CD4-positive, alpha-beta T cell treated with Interferon gamma for 1 hour (primary cell): ENCODE results near the gene CD80.

Source experiments
- DNase-seq: peaks from one replicate; pipeline ENCODE4 v3.0.0-alpha.2; 2020

Gene CD80

DNA sequence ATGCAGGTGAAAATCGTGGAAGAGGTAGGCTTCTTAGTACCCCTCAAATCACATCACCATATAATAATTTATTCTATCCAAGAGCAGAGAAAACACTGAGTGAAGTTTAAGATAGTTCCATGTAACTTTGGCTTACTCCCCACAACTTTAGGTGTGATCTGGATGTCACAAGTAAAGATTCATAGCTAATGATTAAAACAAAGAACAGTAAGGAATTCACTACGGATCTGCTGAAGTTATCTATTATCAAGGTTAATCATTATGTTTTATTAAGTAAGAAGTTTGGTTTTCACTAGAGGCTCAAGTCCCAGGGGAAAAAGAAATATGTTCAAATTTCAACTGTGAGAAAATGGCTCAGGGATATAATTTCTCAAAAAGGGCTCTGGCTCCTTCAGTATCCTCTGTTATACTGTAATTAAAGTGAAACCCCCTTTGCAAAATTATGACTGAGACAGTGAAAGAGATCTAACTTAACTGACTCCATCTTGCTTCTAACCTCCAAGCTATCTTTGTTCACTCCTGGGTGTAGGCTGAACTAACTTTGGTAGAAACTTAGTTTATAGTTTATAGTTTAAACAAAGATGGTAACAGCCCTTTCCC is 17.1 kb downstream of the CD80 start:
- no peak for DNase-seq

- DNase-seq, result no peak
Measured at GRCh38 chr3:119541547-119541946, 17.9 kb downstream of the CD80 start.

- no peak for DNase-seq
Measured at GRCh38 chr3:119538772-119539171, 20.6 kb downstream of the CD80 start.

DNA sequence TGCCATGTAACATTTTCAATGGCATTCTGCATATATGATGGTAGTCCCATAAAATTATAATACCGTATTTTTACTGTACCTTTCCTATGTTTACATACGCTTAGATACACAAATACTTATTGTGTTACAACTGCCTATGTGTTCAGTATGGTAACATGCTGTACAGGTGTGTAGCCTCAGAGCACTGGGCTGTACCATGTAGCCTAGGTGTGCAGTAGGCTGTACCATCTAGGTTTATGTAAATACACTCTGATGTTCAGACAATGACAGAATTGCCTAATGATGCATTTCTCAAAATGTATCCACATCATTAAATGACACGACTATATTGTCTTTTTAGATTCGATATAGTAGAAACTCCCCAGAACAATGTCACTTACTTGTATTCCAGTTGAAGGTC is 22.7 kb downstream of the CD80 start:
- no peak for DNase-seq

GRCh38 chr3:119534296-119534695 is 25.1 kb downstream of the CD80 start:
- no peak for DNase-seq

GRCh38 chr3:119531151-119531550 is 28.3 kb downstream of the CD80 start:
- no peak for DNase-seq

DNA sequence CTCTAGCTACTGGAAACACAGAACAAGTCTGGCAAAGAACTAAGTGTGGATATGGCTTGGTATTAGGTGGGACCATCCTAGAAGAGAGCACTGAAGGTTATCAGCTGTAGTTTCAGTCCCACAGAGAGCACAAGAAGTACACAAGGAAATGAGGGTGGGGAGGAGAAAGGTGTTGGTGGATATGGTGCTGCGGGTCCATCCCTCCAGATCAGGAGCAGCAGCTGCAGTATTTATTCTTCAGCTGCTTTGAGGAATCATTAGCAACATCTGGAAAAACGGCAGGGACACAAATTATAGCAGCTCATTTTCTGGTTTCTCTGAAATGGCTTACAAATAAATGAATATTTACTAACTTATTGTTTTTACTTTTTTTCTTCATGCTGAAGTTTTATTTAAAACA is 29.0 kb downstream of the CD80 start:
- no peak for DNase-seq

DNA sequence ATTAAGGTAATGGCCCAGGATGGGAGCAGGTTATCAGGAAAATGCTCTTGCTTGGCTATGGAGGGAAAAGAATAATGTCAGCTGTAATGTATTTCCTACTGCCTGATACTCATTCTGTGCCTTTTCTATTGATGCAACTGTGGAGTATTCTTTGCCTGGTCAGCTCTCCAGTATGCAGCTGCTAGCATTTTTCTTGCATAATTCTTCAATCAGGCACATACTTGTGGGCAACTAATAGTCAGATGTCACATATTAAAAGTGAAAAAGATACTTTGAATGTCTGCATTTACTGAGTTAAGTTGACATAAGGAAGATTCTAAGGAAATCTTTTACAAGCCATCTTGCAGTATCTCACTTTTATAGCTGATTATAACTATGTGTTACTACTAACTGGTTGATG is 29.5 kb downstream of the CD80 start:
- DNase-seq, result no peak

DNA sequence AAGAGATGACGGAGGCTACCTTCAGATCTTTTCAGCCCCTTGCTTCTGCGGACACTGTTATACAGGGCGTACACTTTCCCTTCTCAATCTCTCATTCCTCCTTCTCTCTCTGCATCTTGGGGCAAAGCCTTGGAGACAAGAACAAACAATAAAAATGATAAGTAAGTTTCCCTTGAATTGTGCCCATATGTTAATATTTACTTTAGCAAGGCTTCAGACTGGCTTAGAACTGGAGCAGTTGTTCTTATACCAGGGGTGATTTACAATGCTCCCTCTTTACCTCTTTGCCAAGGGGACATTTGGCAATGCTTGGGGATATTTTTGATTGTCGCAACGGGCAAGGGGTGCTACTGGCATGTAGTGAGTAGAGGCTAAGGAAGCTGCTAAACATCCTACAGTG is 31.7 kb downstream of the CD80 start:
- DNase-seq, result no peak

DNA sequence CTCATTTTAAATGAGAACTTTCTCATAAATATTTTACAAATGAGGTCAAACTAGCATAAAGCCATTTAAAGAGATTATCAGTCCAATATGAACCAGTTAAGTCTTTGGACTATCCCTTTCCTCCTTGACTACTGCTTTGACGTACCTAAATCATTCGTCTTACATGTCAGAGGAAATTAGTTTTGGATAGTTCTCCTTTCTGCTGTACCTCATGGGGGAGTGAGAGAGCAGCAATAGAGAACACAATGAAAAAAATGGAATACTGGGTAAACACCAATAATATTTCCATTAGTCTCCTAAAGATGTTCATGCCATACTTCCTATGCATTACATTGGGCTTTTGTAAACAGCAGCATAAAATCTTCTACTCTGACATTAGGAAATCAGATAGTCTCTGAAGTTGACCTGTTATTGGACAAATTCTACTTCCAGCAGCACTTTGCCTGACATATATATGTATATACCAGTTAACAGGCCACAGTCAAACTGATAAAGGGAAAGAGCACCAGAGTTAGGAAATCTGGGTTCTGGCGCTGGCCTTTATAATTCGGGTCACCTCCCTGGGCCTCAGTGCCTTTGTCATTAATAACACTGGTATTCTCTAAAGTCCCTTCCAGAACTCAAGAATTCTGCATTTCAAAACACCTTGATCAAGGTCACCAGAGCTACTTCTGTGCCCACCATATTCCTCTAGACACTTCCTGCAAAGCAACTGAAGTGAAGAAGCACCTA is 34.3 kb downstream of the CD80 start:
- DNase-seq, result no peak

DNA sequence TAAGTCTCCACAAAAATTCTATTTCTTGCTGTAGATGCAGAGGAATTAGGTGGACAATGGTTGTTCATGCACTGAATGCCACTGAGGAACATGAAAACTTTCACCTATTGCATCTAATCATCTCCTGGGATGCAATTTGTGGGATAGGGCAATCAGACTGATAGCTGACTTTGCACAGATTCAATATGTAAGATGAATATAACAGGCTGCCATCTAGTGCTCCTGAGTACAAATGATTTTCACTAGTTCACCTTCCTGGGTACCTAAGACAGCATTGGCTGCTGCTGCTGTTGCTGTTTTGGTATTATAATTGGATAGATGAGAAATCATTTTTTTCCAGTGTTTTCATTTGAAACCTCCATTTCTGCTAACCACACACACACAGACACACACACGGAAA is 41.4 kb downstream of the CD80 start:
- no peak for DNase-seq

GRCh38 chr3:119517112-119517511 is 42.3 kb downstream of the CD80 start:
- no peak for DNase-seq

- no peak for DNase-seq
Measured at GRCh38 chr3:119514637-119515036, 44.8 kb downstream of the CD80 start.

GRCh38 chr3:119510690-119511089 is 48.7 kb downstream of the CD80 start:
- no peak for DNase-seq

- no peak for DNase-seq
Measured at GRCh38 chr3:119508172-119508845, 51.1 kb downstream of the CD80 start.

- DNase-seq, result no peak
Measured at GRCh38 chr3:119507404-119507803, 52.0 kb downstream of the CD80 start.

GRCh38 chr3:119506631-119507030 is 52.8 kb downstream of the CD80 start:
- no peak for DNase-seq

DNA sequence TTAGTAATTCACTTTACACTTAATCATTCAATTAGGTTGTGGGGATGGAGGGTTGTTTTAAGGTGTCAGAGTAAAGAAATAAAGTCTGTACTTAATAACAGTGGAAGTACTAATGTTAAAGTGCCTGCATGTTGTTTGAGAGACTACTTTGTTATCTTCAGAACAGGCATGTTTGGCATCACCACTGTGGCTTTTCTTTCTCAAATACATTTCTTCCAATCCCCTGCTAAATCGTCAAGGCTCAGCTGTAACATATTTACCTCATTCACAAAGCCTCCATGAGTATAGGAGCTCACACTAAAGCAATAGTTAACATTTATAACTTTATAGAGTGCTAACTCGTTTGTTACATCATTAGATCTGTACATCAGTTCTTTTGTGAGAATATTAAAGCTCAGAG is 58.5 kb downstream of the CD80 start:
- no peak for DNase-seq

- no peak for DNase-seq
Measured at GRCh38 chr3:119500265-119500664, 59.1 kb downstream of the CD80 start.

GRCh38 chr3:119498186-119499011 is 61.0 kb downstream of the CD80 start, which contains the start of gene TIMMDC1:
TIMMDC1 (plus strand) TSS chr3:119498547; CDS start chr3:119498734, 187 bp downstream.
- peak; percentile 97 for DNase-seq

DNA sequence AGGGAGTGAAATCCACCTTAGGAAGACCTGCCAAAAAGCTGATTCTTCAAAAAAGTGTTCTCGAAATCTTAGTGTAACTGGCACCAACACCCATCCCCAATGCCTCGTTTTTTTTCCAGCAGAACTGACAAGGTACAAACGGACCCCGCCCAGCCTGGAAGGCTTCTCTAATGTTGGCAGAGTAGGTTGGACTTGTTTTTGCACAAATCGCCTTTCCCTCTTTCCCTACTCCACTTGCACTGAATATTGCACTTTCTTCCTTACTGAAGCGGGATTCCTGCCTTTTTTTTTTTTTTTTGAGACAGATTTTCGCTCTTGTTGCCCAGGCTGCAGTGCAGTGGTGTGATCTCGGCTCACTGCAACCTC is 61.6 kb downstream of the CD80 start:
- no peak for DNase-seq

GRCh38 chr3:119494597-119494996 is 64.8 kb downstream of the CD80 start:
- no peak for DNase-seq

DNA sequence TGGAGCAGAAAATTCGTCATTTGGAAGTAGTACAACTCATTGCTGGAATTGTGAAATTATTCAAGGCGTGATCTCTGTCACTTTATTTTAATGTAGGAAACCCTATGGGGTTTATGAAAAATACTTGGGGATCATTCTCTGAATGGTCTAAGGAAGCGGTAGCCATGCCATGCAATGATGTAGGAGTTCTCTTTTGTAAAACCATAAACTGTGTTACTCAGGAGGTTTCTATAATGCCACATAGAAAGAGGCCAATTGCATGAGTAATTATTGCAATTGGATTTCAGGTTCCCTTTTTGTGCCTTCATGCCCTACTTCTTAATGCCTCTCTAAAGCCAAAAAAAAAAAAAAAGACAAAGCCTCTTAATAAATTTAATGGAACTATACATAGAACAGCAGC is 66.6 kb downstream of the CD80 start:
- DNase-seq, result no peak
